ENCODE measurements around the gene ITPRIP. TPM values are rescaled to one million over a fixed set of nuclear protein-coding genes. Genes with fewer than 3 reads are reported as not detected.

ITPRIP gene
- total RNA-seq, 1 experiment from 2014 or later: 12.0 TPM

DNA sequence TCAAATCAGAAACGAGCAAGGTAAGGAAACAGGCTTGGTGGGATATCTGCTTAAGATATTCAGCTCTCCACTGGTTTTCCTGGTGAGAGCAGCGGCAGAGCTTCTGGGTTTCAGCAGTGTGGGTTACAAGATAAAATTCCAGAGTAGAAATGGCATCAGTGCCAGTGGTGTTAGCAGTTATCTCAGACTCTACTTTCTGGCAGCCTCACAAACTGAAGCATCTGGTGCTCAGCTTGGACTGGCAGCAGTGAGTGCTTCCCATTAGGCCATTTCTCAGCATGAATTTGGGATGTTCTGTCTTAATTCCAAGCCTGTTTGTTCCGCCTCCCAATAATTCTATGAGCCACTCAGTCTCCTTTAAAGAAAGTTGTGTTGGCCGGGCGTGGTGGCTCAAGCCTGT is 76.2 kb downstream of the ITPRIP start:
- peaks cover 0 to 8% of the 10 kb centered on the region in 2 experiments; a peak in 1 of 4 replicates for H3K4me1 ChIP-seq (ENCODE audit: control insufficient read depth in 1 of 2, insufficient read depth in 2 of 2, low read length in 2 of 2)
- H3K4me3 ChIP-seq (replicated peaks in 1 of 2; ENCODE audit: low read depth in 1 of 2, low read length in 2 of 2): no peak overlapping the region
- intact Hi-C loops (cut with micrococcal nuclease): no loop called here
- no TSS peak for BruUV-seq (replicated peaks)
- DNase-seq (ENCODE audit: low read depth, low spot score) (no peak), ATAC-seq (no peak)
- 0 out of 2 replicates have a peak, but pooled peaks cover 9% of the 10 kb centered on the region for H4K20me1 ChIP-seq (ENCODE audit: insufficient read depth)
- no peak overlapping the region for H3K27ac ChIP-seq (ENCODE audit: low read depth, low read length)
- no peak overlapping the region for H3K9ac ChIP-seq (ENCODE audit: low read length)
- ChIA-PET POLR2A (interaction anchor here (1.2 kb wide), 1 partner anchor 13 kb away, joined by 3 read pairs; no protein-coding TSS in a partner anchor), CTCF (interaction anchor here (2.4 kb wide), 1 partner anchor 13 kb away, joined by 8 read pairs; no protein-coding TSS in a partner anchor), RAD21 (ENCODE audit: low non-redundant PET in 1 of 2, low total read pairs in 2 of 2, uncharacterized antibody in 2 of 2, unreplicated experiment in 2 of 2) (no interaction called here)
- peaks cover 97% of the 10 kb centered on the region for H3K79me2 ChIP-seq (ENCODE audit: insufficient read depth, low read length)
- H2AFZ ChIP-seq (ENCODE audit: low read depth, low read length, poor library complexity, severe bottlenecking): no peak overlapping the region
- no peaks in the 10 kb centered on the region for H3K9me3 ChIP-seq (ENCODE audit: control insufficient read depth in 1 of 2, insufficient read depth in 1 of 2, low read depth in 1 of 2, low read length in 2 of 2)
- TF ChIP-seq POLR2AphosphoS5 (IDR thresholded peaks at IDR 0.05; ENCODE audit: low read depth, low read length) (0 out of 2 replicates have a peak, but pooled peaks have one; percentile 6), EZH2phosphoT487 (IDR thresholded peaks at IDR 0.05; ENCODE audit: borderline replicate concordance) (no peak)
- H3K36me3 ChIP-seq (ENCODE audit: control insufficient read depth in 1 of 2, insufficient read depth in 2 of 2, low read length in 2 of 2): peaks cover 81 to 82% of the 10 kb centered on the region in 2 experiments
- H3K27me3 ChIP-seq (ENCODE audit: insufficient read depth, low read length): no peaks in the 10 kb centered on the region
- H3K4me2 ChIP-seq (ENCODE audit: low read length): no peak overlapping the region
- no peaks in the 10 kb centered on the region for H3K9me2 ChIP-seq (ENCODE audit: insufficient read depth)

GRCh38 chr10:104260775-104261115 is 77.5 kb downstream of the ITPRIP start:
- ChIA-PET POLR2A (interaction anchor here (1.6 kb wide), 1 partner anchor 22 kb away, joined by 3 read pairs; no protein-coding TSS in a partner anchor), CTCF (no interaction called here), RAD21 (ENCODE audit: low non-redundant PET in 1 of 2, low total read pairs in 2 of 2, uncharacterized antibody in 2 of 2, unreplicated experiment in 2 of 2) (no interaction called here)
- Histone ChIP-seq H3K9me3 (ENCODE audit: control insufficient read depth in 1 of 2, insufficient read depth in 1 of 2, low read depth in 1 of 2, low read length in 2 of 2) (no peaks in the 10 kb centered on the region), H3K4me3 (replicated peaks in 1 of 2; ENCODE audit: low read depth in 1 of 2, low read length in 2 of 2) (no peak overlapping the region), H2AFZ (ENCODE audit: low read depth, low read length, poor library complexity, severe bottlenecking) (no peak overlapping the region), H3K9ac (ENCODE audit: low read length) (no peak overlapping the region), H3K4me1 (ENCODE audit: control insufficient read depth in 1 of 2, insufficient read depth in 2 of 2, low read length in 2 of 2) (peaks cover 8 to 16% of the 10 kb centered on the region in 2 experiments; a peak in 3 of 4 replicates), H3K36me3 (ENCODE audit: control insufficient read depth in 1 of 2, insufficient read depth in 2 of 2, low read length in 2 of 2) (peaks cover 71 to 77% of the 10 kb centered on the region in 2 experiments), H3K9me2 (ENCODE audit: insufficient read depth) (no peaks in the 10 kb centered on the region), H3K79me2 (ENCODE audit: insufficient read depth, low read length) (peaks cover 97% of the 10 kb centered on the region), H4K20me1 (ENCODE audit: insufficient read depth) (0 out of 2 replicates have a peak, but pooled peaks cover 9% of the 10 kb centered on the region), H3K27me3 (ENCODE audit: insufficient read depth, low read length) (no peaks in the 10 kb centered on the region), H3K4me2 (ENCODE audit: low read length) (no peak overlapping the region), H3K27ac (ENCODE audit: low read depth, low read length) (no peak overlapping the region)
- intact Hi-C loops (cut with micrococcal nuclease): no loop called here
- ATAC-seq: no peak
- BruUV-seq (replicated peaks): no TSS peak
- TF ChIP-seq JUND (IDR thresholded peaks at IDR 0.05) (0 out of 2 replicates have a peak, but pooled peaks have one; percentile 18), RAD21 (IDR thresholded peaks at IDR 0.05; ENCODE audit: low read depth) (no peak)
- no peak for DNase-seq (ENCODE audit: low read depth, low spot score)

All from HCT116 (cell line).